Measurements from ENCODE around the gene MRPL54.

Gene MRPL54

DNA sequence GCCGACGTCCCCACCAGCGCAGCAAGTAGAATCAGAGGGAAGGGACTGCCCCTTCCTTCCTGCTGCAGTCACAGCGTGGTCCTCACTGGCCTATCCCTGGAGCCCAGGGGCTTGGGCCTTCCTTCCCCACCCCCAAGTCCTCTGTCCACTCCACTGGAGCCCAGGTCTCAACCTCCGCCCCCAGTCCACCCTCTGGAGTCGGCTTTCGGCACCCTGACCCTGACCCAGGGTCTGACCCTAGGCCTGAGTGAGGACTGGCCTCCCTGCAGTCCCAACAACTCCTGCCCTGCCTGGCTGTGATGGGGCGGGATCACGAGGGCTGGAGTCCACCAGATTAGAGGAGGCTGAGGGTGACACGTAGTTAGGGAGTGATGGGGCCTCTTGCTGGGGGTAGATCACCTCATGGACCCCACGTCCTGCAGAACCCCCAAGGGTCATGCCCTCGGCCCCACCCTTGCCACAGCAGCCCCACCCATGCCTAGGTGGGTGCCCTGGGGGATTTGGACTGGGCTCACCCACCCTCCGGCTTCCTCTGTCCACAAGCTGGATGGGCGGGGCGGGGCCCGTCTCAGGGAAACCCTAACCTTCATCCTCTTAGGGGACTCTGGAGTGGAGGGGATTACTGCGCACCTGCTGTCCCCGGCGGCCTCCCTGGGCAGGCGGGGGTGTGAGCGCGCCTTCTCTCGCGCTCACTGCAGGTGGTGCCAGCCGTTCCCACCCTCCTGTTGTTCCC, 5.7 kb downstream of the MRPL54 start:
- Histone ChIP-seq H3K36me3 (peaks cover 19 to 55% (median 32%) of the 10 kb centered on the region in 3 donors), H3K4me1 (peaks cover 0 to 11% (median 4%) of the 10 kb centered on the region in 4 donors), H3K9me3 (no peaks in the 10 kb centered on the region), H3K4me3 (no peak overlapping the region), H3K27ac (no peak overlapping the region), H3K27me3 (peaks cover 0 to 12% of the 10 kb centered on the region in 2 donors)
- TF ChIP-seq, protein P1, sequence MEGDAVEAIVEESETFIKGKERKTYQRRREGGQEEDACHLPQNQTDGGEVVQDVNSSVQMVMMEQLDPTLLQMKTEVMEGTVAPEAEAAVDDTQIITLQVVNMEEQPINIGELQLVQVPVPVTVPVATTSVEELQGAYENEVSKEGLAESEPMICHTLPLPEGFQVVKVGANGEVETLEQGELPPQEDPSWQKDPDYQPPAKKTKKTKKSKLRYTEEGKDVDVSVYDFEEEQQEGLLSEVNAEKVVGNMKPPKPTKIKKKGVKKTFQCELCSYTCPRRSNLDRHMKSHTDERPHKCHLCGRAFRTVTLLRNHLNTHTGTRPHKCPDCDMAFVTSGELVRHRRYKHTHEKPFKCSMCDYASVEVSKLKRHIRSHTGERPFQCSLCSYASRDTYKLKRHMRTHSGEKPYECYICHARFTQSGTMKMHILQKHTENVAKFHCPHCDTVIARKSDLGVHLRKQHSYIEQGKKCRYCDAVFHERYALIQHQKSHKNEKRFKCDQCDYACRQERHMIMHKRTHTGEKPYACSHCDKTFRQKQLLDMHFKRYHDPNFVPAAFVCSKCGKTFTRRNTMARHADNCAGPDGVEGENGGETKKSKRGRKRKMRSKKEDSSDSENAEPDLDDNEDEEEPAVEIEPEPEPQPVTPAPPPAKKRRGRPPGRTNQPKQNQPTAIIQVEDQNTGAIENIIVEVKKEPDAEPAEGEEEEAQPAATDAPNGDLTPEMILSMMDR (IDR thresholded peaks at IDR 0.05), result no peak
- DNase-seq, result no peak
- intact Hi-C loops (cut with DNase I; ENCODE audit: low total_unique reads), result loop anchor here (10.0 kb wide), 1 partner anchor 197 kb away; no protein-coding TSS in a partner anchor

DNA sequence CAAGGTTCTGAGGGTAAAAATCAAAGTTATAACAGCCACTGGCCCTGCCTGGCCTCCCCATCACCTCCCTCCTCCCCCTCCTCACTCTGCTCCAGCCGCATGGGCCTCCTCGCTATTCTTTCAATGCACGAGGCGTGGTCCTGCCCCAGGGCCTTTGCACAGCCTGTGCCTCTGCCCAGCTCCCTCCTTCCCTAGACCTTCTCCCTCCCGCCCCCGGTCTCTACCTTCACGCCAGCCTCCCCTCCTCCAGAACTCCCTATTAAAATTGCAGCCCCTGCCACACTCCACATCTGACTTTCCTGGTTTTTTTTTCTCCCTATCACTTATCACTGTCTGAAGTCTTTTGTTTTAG, 6.2 kb downstream of the MRPL54 start:
- TF ChIP-seq, protein P1 (IDR thresholded peaks at IDR 0.05), result no peak
- Histone ChIP-seq H3K27me3 (peaks cover 0 to 12% of the 10 kb centered on the region in 2 donors), H3K27ac (no peak overlapping the region), H3K4me1 (peaks cover 0 to 5% (median 0%) of the 10 kb centered on the region in 4 donors), H3K9me3 (no peaks in the 10 kb centered on the region), H3K4me3 (no peak overlapping the region), H3K36me3 (peaks cover 19 to 55% (median 32%) of the 10 kb centered on the region in 3 donors)
- no peak for DNase-seq
- intact Hi-C loops (cut with DNase I; ENCODE audit: low total_unique reads), result loop anchor here (10.0 kb wide), 1 partner anchor 196 kb away; no protein-coding TSS in a partner anchor

DNA sequence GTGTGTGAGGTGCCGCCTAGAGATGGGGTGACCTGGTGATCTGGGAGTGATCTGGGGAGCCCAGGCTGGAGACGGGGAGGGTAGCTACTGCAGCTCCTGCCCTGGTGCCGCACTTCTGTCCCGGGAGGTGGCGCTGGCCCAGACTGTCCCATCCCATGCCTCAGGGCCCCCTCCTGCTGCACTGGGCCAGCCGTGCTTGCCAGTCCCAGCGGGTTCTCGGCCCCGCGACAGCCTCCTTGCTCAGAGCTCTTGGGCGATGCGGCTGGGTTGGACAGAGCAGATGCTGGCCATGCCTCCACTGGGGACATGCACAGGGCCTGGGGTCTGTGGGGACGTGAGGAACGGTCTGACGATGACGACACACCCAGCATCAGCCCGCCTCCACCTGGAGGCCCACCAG, 7.0 kb downstream of the MRPL54 start:
- TF ChIP-seq, protein P1 (IDR thresholded peaks at IDR 0.05), result no peak
- H3K36me3 ChIP-seq, result peaks cover 19 to 55% (median 32%) of the 10 kb centered on the region in 3 donors
- no peak for DNase-seq
- H3K27me3 ChIP-seq, result peaks cover 0 to 12% of the 10 kb centered on the region in 2 donors
- H3K27ac ChIP-seq, result no peak overlapping the region
- H3K4me1 ChIP-seq, result no peaks in the 10 kb centered on the region
- H3K4me3 ChIP-seq, result no peak overlapping the region
- intact Hi-C loops (cut with DNase I; ENCODE audit: low total_unique reads), result loop anchor here (10.0 kb wide), 1 partner anchor 195 kb away; no protein-coding TSS in a partner anchor
- H3K9me3 ChIP-seq, result no peaks in the 10 kb centered on the region

DNA sequence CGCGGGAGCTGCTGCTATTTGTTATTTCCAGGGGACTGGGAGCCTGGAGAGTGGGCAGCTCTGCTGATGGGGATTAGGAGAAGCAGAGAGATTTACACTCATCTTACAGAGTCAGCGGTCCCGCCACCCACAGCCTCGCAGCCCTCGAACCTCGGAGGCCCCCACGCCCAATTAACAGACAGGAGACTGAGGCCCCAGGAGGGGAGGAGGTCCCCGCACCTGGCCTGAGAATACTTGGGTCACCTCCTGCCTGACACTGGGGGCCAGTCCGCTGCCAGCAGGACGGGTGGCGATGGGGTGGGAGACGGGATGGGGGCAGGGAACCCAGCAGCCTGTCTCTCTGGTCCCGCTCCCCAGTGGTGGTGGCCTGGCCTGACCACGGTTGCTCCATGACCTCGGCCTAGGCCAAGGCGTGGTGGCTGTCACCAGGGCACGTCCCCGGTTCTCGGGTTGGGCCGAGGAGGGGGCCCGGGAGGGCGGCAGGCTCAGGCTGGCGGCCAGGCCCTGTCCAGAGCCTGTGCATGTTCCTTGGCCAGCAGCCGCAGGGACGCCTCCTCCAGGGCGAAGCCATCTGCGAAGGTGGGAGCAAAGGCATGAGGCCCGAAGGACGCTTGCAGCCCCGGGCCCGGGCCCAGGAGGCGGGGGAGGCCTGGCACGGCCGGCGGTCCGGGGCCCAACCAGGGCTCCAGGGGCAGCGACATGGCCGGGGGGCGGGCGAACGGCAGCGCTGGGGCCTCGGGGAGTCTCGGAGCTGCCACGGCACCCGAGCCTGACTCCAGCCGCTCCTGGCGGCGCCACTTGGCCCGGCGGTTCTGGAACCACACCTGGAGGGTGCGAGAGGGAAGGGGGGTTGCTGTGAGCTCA, 7.9 kb downstream of the MRPL54 start:
- TF ChIP-seq, protein P1 (IDR thresholded peaks at IDR 0.05), result no peak
- H3K27ac ChIP-seq, result no peak overlapping the region
- H3K36me3 ChIP-seq, result peaks cover 19 to 49% (median 28%) of the 10 kb centered on the region in 3 donors
- H3K9me3 ChIP-seq, result no peaks in the 10 kb centered on the region
- H3K4me3 ChIP-seq, result no peak overlapping the region
- intact Hi-C loops (cut with DNase I; ENCODE audit: low total_unique reads), result no loop called here
- no peak for DNase-seq
- peaks cover 0 to 12% of the 10 kb centered on the region in 2 donors for H3K27me3 ChIP-seq
- H3K4me1 ChIP-seq, result no peaks in the 10 kb centered on the region

DNA sequence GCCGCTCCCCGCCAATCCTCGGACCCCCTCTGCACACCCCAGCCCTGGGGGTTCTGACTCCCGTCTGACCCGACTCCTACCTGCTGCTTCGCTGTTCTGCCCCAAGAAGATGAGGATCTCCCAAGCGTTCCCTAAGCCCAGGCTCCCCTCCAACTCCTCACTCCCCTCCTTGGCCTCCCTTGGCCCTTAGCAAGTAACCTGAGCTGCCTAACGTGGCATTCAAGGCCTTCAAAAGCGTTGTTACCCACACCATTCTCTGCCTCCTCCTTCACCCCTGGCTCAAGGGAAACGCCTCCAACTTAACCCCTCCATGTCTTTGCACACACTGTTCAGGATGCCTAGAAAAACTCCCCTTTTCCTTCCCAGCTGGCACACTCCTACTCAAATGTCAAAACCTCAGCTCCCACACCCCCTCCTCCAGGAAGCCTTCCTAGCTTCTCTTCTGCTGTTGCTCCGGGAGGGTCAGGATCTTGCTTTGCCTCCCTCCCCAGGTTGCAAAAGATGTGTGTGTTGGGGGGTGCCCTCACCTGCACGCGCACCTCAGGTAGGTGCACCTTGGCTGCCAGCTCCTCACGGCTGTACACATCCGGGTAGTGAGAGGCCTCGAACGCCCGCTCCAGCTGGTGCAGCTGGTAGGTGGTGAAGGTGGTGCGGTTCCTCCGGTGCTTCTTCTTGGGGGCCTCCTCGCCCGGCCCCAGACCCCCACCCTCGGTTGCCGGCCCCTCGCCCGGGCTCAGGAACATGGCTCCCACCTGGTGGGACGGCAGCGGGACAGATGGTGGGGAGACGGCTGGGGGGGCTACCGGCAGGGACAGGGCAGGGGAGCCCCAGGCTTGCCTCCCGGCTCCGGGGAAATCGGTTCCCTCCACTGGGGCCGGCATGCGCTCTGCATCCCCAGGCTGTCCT, 8.8 kb downstream of the MRPL54 start:
- TF ChIP-seq, protein P1 (IDR thresholded peaks at IDR 0.05), result no peak
- Histone ChIP-seq H3K27me3 (peaks cover 0 to 12% of the 10 kb centered on the region in 2 donors), H3K27ac (no peak overlapping the region), H3K9me3 (no peaks in the 10 kb centered on the region), H3K36me3 (peaks cover 17 to 40% (median 22%) of the 10 kb centered on the region in 3 donors), H3K4me3 (no peak overlapping the region), H3K4me1 (no peaks in the 10 kb centered on the region)
- no peak for DNase-seq
- intact Hi-C loops (cut with DNase I; ENCODE audit: low total_unique reads), result no loop called here

All from tibial artery (tissue), 4 donors.